Ovary (tissue), 3 donors: Measurements from ENCODE around the gene CCDC78.

Source experiments
- EP300 ChIP-seq: sonication (generic); formaldehyde crosslinking; IDR thresholded peaks from one replicate; pipeline ENCODE4 v1.6.1; 2017; ENCODE audit warnings: antibody characterized with exemption
- TF ChIP-seq, protein P1 (sequence below), 3 donors: fragments of 450-650 bp in 2 of 3; fragments of 200-600 bp in 1 of 3; IDR thresholded peaks; one replicate each; pipeline versions ENCODE4 v1.5.1 to v1.8.0; 2016 to 2022; ENCODE audit warnings: antibody characterized with exemption in 3 of 3, mild to moderate bottlenecking in 1 of 3
- donor health status: DM: no; HTN: no; CAD: no.

DNA sequence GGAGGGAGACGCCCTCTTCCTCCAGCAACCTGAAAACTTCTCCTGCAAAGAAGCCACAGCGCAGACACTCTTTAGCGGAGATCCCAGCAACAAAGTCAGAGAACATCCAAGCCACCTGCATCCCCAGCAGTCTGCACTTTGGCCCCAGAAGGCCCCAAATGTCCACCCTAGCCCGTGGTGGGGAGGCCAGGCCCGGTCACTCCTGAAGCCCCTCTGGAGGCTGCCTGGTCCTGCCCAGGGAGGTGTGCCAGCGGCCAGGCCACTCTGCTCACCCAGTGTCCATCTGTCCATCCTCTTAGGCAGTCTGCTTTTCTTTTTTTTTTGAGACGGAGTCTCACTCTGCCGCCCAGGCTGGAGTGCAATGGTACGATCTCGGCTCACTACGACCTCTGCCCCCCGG is 6.1 kb upstream of the CCDC78 start:
- TF ChIP-seq, protein P1, sequence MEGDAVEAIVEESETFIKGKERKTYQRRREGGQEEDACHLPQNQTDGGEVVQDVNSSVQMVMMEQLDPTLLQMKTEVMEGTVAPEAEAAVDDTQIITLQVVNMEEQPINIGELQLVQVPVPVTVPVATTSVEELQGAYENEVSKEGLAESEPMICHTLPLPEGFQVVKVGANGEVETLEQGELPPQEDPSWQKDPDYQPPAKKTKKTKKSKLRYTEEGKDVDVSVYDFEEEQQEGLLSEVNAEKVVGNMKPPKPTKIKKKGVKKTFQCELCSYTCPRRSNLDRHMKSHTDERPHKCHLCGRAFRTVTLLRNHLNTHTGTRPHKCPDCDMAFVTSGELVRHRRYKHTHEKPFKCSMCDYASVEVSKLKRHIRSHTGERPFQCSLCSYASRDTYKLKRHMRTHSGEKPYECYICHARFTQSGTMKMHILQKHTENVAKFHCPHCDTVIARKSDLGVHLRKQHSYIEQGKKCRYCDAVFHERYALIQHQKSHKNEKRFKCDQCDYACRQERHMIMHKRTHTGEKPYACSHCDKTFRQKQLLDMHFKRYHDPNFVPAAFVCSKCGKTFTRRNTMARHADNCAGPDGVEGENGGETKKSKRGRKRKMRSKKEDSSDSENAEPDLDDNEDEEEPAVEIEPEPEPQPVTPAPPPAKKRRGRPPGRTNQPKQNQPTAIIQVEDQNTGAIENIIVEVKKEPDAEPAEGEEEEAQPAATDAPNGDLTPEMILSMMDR (IDR thresholded peaks at IDR 0.05): no peak
- no peak for TF ChIP-seq EP300
